HepG2 (cell line): ENCODE results near the gene AQP12A. TPM values are rescaled to one million over a fixed set of nuclear protein-coding genes. Genes with fewer than 3 reads are reported as not detected.

Experiments
- ATAC-seq: fragments of 200-7000 bp; cut with Tn5 transposase; 3 replicates; pipeline ENCODE4 v1.9.1; 2020; ENCODE audit warnings: mild to moderate bottlenecking, moderate library complexity
- BruUV-seq: library from RNA; stranded (reverse); fragments of 400-500 nt; replicated peaks from 2 replicates; lab custom pipeline; 2021; lab: Mats Ljungman, UMichigan
- CTCF ChIA-PET: fragments of 300-600 bp; formaldehyde crosslinking; extraction: SDS; loops from one replicate; lab custom pipeline; 2021; ENCODE audit warnings: low total read pairs, inconsistent platforms, low intra/inter-chr PET ratio; lab: Yijun Ruan, JAX
- POLR2A ChIA-PET: fragments of 350-600 bp; sonication (Branson Sonifier 250); formaldehyde crosslinking; loops from one replicate; lab custom pipeline; 2020; ENCODE audit warnings: antibody characterized with exemption, inconsistent platforms; lab: Yijun Ruan, JAX
- DNase-seq: peaks from one replicate; pipeline ENCODE4 v3.0.0-alpha.2; 2015; ENCODE audit warnings: low spot score
- FAIRE-seq: peaks from 3 replicates; lab custom pipeline; 2011; peaks lifted over from hg19 to GRCh38; lab: Jason Lieb, UNC
- H2AFZ ChIP-seq: one replicate; pipeline ENCODE4 v1.6.1; 2011; ENCODE audit warnings: low read length, inconsistent platforms
- H3K27ac ChIP-seq: fragments of 300-600 bp; 3 replicates; pipeline ENCODE4 v1.8.0; 2011; ENCODE audit warnings: mixed run types, mild to moderate bottlenecking, mixed read lengths, low read length, inconsistent platforms; ENCODE audit not compliant: insufficient read depth; ENCODE audit errors: extremely low read length
- H3K27me3 ChIP-seq, 2 experiments: fragments of 200-600 bp in 1 of 2; 2 replicates in 1 of 2; 3 replicates in 1 of 2; pipeline versions ENCODE4 v1.6.0 to v1.8.0; 2011; ENCODE audit warnings: low read length in 2 of 2, mild to moderate bottlenecking in 2 of 2, moderate library complexity in 2 of 2, inconsistent platforms in 1 of 2; ENCODE audit not compliant: insufficient read depth in 2 of 2, control insufficient read depth in 1 of 2
- H3K36me3 ChIP-seq, 2 experiments: fragments of 200-600 bp in 1 of 2; replicated peaks in 1 of 2; 2 replicates in 1 of 2; 3 replicates in 1 of 2; pipeline versions ENCODE4 v1.5.1 to v1.8.0; 2011; ENCODE audit warnings: low read length in 2 of 2, inconsistent platforms in 1 of 2; ENCODE audit not compliant: insufficient read depth in 2 of 2, control insufficient read depth in 1 of 2
- H3K4me1 ChIP-seq: 2 replicates; pipeline ENCODE4 v1.5.1; 2012; ENCODE audit warnings: low read length, inconsistent platforms; ENCODE audit not compliant: insufficient read depth
- H3K4me2 ChIP-seq: 2 replicates; pipeline ENCODE4 v1.6.0; 2011; ENCODE audit warnings: low read depth, low read length, inconsistent platforms
- H3K4me3 ChIP-seq, 3 experiments: fragments of 200-600 bp in 1 of 3; sonication (generic), shearing (Covaris generic) in 1 of 3; replicated peaks in 1 of 3; 2 replicates each; pipeline ENCODE4 v1.5.1; 2011 to 2016; ENCODE audit warnings: low read length in 3 of 3, inconsistent platforms in 2 of 3, low read depth in 2 of 3, mild to moderate bottlenecking in 2 of 3, control low read depth in 1 of 3, mixed read lengths in 1 of 3; ENCODE audit not compliant: insufficient read depth in 1 of 3
- H3K79me2 ChIP-seq: one replicate; pipeline ENCODE4 v1.6.1; 2011; ENCODE audit warnings: low read length, inconsistent platforms; ENCODE audit not compliant: insufficient read depth
- H3K9ac ChIP-seq: 2 replicates; pipeline ENCODE4 v1.6.0; 2011; ENCODE audit warnings: mild to moderate bottlenecking, low read depth, low read length, inconsistent platforms; ENCODE audit not compliant: insufficient read depth
- H3K9me3 ChIP-seq: 2 replicates; pipeline ENCODE4 v1.5.1; 2012; ENCODE audit warnings: mild to moderate bottlenecking, low read length
- H4K20me1 ChIP-seq: 2 replicates; pipeline ENCODE4 v1.6.0; 2011; ENCODE audit warnings: inconsistent platforms, mild to moderate bottlenecking, low read length, moderate library complexity; ENCODE audit not compliant: insufficient read depth
- BCL3 ChIP-seq: sonication (generic); formaldehyde crosslinking; IDR thresholded peaks from 2 replicates; pipeline ENCODE4 v1.5.1; 2020; ENCODE audit warnings: mild to moderate bottlenecking, missing genetic modification reagents, moderate library complexity
- HNF1B ChIP-seq: sonication (generic); formaldehyde crosslinking; IDR thresholded peaks from 2 replicates; pipeline ENCODE4 v1.5.1; 2020; ENCODE audit warnings: mild to moderate bottlenecking, moderate library complexity, missing genetic modification reagents
- ISL2 ChIP-seq: sonication (generic); formaldehyde crosslinking; IDR thresholded peaks from 2 replicates; pipeline ENCODE4 v1.5.0; 2020; ENCODE audit warnings: missing genetic modification reagents
- MBD4 ChIP-seq: IDR thresholded peaks from 2 replicates; pipeline ENCODE4 v1.6.1; 2012; ENCODE audit warnings: low read length, inconsistent platforms, borderline replicate concordance
- MIER2 ChIP-seq: IDR thresholded peaks from 2 replicates; pipeline ENCODE4 v1.6.1; 2016; ENCODE audit warnings: missing biosample characterization, missing genetic modification reagents
- POGZ ChIP-seq: sonication (generic); formaldehyde crosslinking; IDR thresholded peaks from 2 replicates; pipeline ENCODE4 v1.4.0; 2020; ENCODE audit warnings: mild to moderate bottlenecking, missing genetic modification reagents
- RORA ChIP-seq: sonication (generic); formaldehyde crosslinking; IDR thresholded peaks from 2 replicates; pipeline ENCODE4 v1.5.0; 2020; ENCODE audit warnings: mild to moderate bottlenecking, missing genetic modification reagents, moderate library complexity
- TBL1XR1 ChIP-seq: fragments of 150-350 bp; IDR thresholded peaks from 2 replicates; pipeline ENCODE4 v1.6.1; 2014; ENCODE audit warnings: borderline replicate concordance, low read length; ENCODE audit not compliant: partially characterized antibody
- ZGPAT ChIP-seq: IDR thresholded peaks from 2 replicates; pipeline ENCODE4 v1.6.1; 2016; ENCODE audit warnings: mild to moderate bottlenecking
- ZIK1 ChIP-seq: sonication (generic); formaldehyde crosslinking; IDR thresholded peaks from 2 replicates; pipeline ENCODE4 v1.5.0; 2020; ENCODE audit warnings: mild to moderate bottlenecking, low read depth, missing genetic modification reagents, borderline replicate concordance
- ZNF451 ChIP-seq: sonication (generic); formaldehyde crosslinking; IDR thresholded peaks from 2 replicates; pipeline ENCODE4 v1.5.0; 2020; ENCODE audit warnings: mild to moderate bottlenecking, missing genetic modification reagents
- ZNF530 ChIP-seq: sonication (generic); formaldehyde crosslinking; IDR thresholded peaks from 2 replicates; pipeline ENCODE4 v1.5.0; 2020; ENCODE audit warnings: low read depth, mild to moderate bottlenecking, missing genetic modification reagents
- ZNF562 ChIP-seq: sonication (generic); formaldehyde crosslinking; IDR thresholded peaks from 2 replicates; pipeline ENCODE4 v1.8.0; 2022; ENCODE audit warnings: missing genetic modification reagents, borderline replicate concordance
- ZSCAN5A ChIP-seq: sonication (generic); formaldehyde crosslinking; IDR thresholded peaks from 2 replicates; pipeline ENCODE4 v1.8.0; 2022; ENCODE audit warnings: mild to moderate bottlenecking, missing genetic modification reagents, borderline replicate concordance
- WGBS: methylation state at CpG from one replicate; pipeline ENCODE4 v1.1.6; 2017; ENCODE audit warnings: low lambda C conversion rate; 5-methylcytosine and 5-hydroxymethylcytosine counted together
- in situ Hi-C: cut with HindIII; loops from 2 replicates; pipeline ENCODE4 v1.10.0; 2017; ENCODE audit warnings: low pct_unique_long_range_greater_than_20kb; ENCODE audit not compliant: extremely low pct_ligation_motif_present
- intact Hi-C: fragments of 100-400 bp; cut with micrococcal nuclease; formaldehyde crosslinking; loops from one replicate; pipeline ENCODE4 v1.10.0; 2022; ENCODE audit not compliant: unreplicated experiment
- polyA plus RNA-seq, 8 experiments: library from polyadenylated mRNA; depleted of rRNA in 3 of 8; stranded (reverse) in 7 of 8; unstranded in 1 of 8; fragments of >200 nt; fragmentation: Illumina TruSeq in 4 of 8; extraction: Trizol in 4 of 8; gene quantifications; 2 replicates each; pipeline versions ENCODE4 v1.2.1 to v1.2.3, GENCODE V29; 2011 to 2016; ENCODE audit warnings: low read depth in 4 of 8, missing spikeins in 1 of 8, mixed read lengths in 1 of 8; ENCODE audit not compliant: insufficient read depth in 1 of 8
- total RNA-seq, 5 experiments: library from RNA; depleted of rRNA; stranded (reverse); fragments of >200 nt; fragmentation: Illumina TruSeq; extraction: Trizol; gene quantifications; 2 replicates each; pipeline ENCODE4 v1.2.3, GENCODE V29; 2016; ENCODE audit warnings: low read depth in 1 of 5
- TF ChIP-seq, protein P1 (sequence below): sonication (generic); formaldehyde crosslinking; IDR thresholded peaks from 2 replicates; pipeline ENCODE4 v1.4.0; 2020; ENCODE audit warnings: low read depth, mild to moderate bottlenecking, missing genetic modification reagents
- TF ChIP-seq, protein P2 (sequence below): sonication (generic); formaldehyde crosslinking; IDR thresholded peaks from 2 replicates; pipeline ENCODE4 v1.5.0; 2020; ENCODE audit warnings: mild to moderate bottlenecking, low read depth, missing genetic modification reagents, borderline replicate concordance

The AQP12A gene
- total and polyA plus RNA-seq, 2 of the 13 experiments (the other 11 are each of a cell fraction or from before 2014, with no cell fraction given) = not detected

- H3K79me2 ChIP-seq = no peaks in the 10 kb centered on the region
- TF ChIP-seq ISL2 (CRISPR knock-in tag) = no peak
- TF ChIP-seq, protein P1, sequence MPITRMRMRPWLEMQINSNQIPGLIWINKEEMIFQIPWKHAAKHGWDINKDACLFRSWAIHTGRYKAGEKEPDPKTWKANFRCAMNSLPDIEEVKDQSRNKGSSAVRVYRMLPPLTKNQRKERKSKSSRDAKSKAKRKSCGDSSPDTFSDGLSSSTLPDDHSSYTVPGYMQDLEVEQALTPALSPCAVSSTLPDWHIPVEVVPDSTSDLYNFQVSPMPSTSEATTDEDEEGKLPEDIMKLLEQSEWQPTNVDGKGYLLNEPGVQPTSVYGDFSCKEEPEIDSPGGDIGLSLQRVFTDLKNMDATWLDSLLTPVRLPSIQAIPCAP = no peak
- no peak for TF ChIP-seq RORA (CRISPR knock-in tag)
- TF ChIP-seq ZNF562 (CRISPR knock-in tag) = no peak
- TF ChIP-seq POGZ (CRISPR knock-in tag) = no peak
- no peak for TF ChIP-seq BCL3
- no peak for TF ChIP-seq TBL1XR1
- TF ChIP-seq MBD4 = no peak
- TF ChIP-seq ZNF530 (CRISPR knock-in tag) = no peak
- TF ChIP-seq, protein P2, sequence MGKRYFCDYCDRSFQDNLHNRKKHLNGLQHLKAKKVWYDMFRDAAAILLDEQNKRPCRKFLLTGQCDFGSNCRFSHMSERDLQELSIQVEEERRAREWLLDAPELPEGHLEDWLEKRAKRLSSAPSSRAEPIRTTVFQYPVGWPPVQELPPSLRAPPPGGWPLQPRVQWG (CRISPR knock-in tag) = no peak
- no peak for TF ChIP-seq ZNF451
- TF ChIP-seq ZSCAN5A (CRISPR knock-in tag) = no peak
- no peak for TF ChIP-seq ZIK1
- no peak for TF ChIP-seq HNF1B (CRISPR knock-in tag)
- no peak for TF ChIP-seq ZGPAT
- TF ChIP-seq MIER2 (CRISPR knock-in tag) = no peak
- TF ChIP-seq, all 625 proteins: peak for 0
- ATAC-seq (peak; percentile 6; the same call in 1 of the 3 replicates), DNase-seq (no peak), FAIRE-seq (no peak)
- H3K4me2 ChIP-seq = no peak overlapping the region
- 26% methylated on average over 23 of the region's 36 CpGs for WGBS
- intact Hi-C loops (loop anchor here (10.0 kb wide), 1 partner anchor 127 kb away; no protein-coding TSS in a partner anchor), in situ Hi-C loops (no loop called here)
- BruUV-seq = no TSS peak
- no peak overlapping the region for H2AFZ ChIP-seq
- CTCF ChIA-PET = no interaction called here
- no peaks in the 10 kb centered on the region; the same call in 1 of the 2 replicates for H4K20me1 ChIP-seq
- no peaks in the 10 kb centered on the region for H3K4me1 ChIP-seq
- no peak overlapping the region for H3K9ac ChIP-seq
- H3K27me3 ChIP-seq = peaks cover 48 to 82% of the 10 kb centered on the region in 2 experiments
- H3K36me3 ChIP-seq = no peaks in the 10 kb centered on the region
- no peak overlapping the region for H3K4me3 ChIP-seq
- no peak overlapping the region for H3K27ac ChIP-seq
- POLR2A ChIA-PET = no interaction called here
- no peaks in the 10 kb centered on the region for H3K9me3 ChIP-seq
Measured at GRCh38 chr2:240642061-240642805, 49.4 kb upstream of the AQP12A start.
